ENCODE measurements around the gene CLCNKB. TPM values are rescaled to one million over a fixed set of nuclear protein-coding genes. Genes with fewer than 3 reads are reported as not detected.

Gene CLCNKB
- total and polyA plus RNA-seq, 2 donors (not counting 3 experiments of a cell fraction or from before 2014, with no cell fraction given): 0.18 TPM; not detected in 1

DNA sequence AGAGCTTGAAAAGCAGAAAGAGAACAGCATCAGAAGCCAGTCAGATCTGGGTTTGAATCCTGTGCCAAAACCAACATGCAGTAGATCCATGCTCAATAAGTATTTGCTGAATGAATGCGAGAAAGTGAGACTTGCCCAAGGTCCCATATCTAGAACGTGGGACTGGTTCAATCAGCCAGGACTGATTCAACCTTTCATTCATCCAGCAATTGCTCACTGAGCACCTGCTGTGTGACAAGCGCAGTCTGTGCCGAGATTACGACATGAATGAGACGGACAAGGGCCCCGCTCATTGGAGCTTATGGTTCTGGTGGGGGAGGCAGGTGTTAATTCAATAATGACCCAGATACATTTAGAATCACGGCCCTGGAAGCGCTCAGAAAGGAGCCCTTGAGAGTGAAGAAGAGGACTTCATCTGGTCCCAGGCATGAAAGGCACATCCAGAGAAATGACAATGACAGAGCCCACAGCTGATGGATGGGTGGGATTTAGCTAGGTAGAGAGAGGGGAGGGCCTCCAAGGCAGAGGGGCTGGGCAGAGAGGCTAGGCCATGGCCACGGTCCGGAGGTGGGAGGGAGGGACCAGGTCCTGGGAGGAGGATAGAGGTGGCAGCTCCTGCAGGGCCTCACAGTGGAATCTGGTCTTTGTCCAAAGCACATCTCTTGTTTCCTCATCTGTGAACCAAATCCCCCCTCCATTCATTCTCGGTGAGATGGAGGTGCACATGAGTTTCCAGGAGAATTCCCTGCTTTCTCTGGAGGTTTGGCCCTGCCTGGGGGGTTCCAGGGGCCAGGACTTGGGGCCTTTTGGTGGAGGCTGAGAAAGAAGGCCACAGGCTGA lies 34.0 kb downstream of the CLCNKB start:
- intact Hi-C loops (cut with micrococcal nuclease) (loop anchor here (2.0 kb wide), 2 partner anchors 109 to 159 kb away; partner anchors contain the start of gene CPLANE2), dilution Hi-C loops (cut with MboI; ENCODE audit: extremely low pct_ligation_motif_present, low sequenced_read_pairs) (no loop called here)
- H3K4me3 ChIP-seq (replicated peaks in 1 of 3; ENCODE audit: insufficient read depth in 1 of 3, low read depth in 1 of 3, low read length in 3 of 3): no peak overlapping the region
- DNase-seq (ENCODE audit: low read depth, low spot score): no peak
- ChIA-PET POLR2A (no interaction called here), CTCF (interaction anchor here (1.3 to 13.2 kb wide), 11 partner anchors 8 to 285 kb away, joined by 3 to 353 read pairs (median 13); partner anchors contain the start of gene EPHA2)
- H3K27me3 ChIP-seq (ENCODE audit: control insufficient read depth in 2 of 2, insufficient read depth in 2 of 2, low read length in 2 of 2): no peaks in the 10 kb centered on the region
- no peaks in the 10 kb centered on the region for H3K9me3 ChIP-seq (replicated peaks; ENCODE audit: control insufficient read depth, insufficient read depth, low read length)
- TF ChIP-seq, protein P1, sequence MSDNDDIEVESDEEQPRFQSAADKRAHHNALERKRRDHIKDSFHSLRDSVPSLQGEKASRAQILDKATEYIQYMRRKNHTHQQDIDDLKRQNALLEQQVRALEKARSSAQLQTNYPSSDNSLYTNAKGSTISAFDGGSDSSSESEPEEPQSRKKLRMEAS (IDR thresholded peaks at IDR 0.05; ENCODE audit: insufficient read depth, insufficient read length): no peak
- TF ChIP-seq MYC (IDR thresholded peaks at IDR 0.05; ENCODE audit: low read depth, low read length) (no peak), POLR2AphosphoS5 (IDR thresholded peaks at IDR 0.05; ENCODE audit: insufficient read depth, low read depth, low read length) (no peak), POLR2A (IDR thresholded peaks at IDR 0.05; ENCODE audit: low read depth, low read length) (no peak), GATA2 (IDR thresholded peaks at IDR 0.05; ENCODE audit: insufficient read depth, insufficient read length, low read depth, low read length) (no peak), JUN (IDR thresholded peaks at IDR 0.05; ENCODE audit: borderline replicate concordance, insufficient read depth, insufficient read length, low read depth) (no peak), FOS (IDR thresholded peaks at IDR 0.05; ENCODE audit: borderline replicate concordance, insufficient read depth, low read length) (no peak), EZH2 (IDR thresholded peaks at IDR 0.05; ENCODE audit: borderline replicate concordance, low read depth, low read length, severe bottlenecking) (no peak)
- TF ChIP-seq, protein P2, sequence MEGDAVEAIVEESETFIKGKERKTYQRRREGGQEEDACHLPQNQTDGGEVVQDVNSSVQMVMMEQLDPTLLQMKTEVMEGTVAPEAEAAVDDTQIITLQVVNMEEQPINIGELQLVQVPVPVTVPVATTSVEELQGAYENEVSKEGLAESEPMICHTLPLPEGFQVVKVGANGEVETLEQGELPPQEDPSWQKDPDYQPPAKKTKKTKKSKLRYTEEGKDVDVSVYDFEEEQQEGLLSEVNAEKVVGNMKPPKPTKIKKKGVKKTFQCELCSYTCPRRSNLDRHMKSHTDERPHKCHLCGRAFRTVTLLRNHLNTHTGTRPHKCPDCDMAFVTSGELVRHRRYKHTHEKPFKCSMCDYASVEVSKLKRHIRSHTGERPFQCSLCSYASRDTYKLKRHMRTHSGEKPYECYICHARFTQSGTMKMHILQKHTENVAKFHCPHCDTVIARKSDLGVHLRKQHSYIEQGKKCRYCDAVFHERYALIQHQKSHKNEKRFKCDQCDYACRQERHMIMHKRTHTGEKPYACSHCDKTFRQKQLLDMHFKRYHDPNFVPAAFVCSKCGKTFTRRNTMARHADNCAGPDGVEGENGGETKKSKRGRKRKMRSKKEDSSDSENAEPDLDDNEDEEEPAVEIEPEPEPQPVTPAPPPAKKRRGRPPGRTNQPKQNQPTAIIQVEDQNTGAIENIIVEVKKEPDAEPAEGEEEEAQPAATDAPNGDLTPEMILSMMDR (IDR thresholded peaks at IDR 0.05; ENCODE audit: extremely low read depth in 1 of 2, insufficient read depth in 1 of 2, low read depth in 1 of 2, low read length in 2 of 2): no peak
- H2AFZ ChIP-seq (ENCODE audit: low read depth, low read length): no peak overlapping the region
- no peaks in the 10 kb centered on the region for H3K36me3 ChIP-seq (ENCODE audit: control insufficient read depth in 2 of 2, extremely low read depth in 1 of 2, insufficient read depth in 2 of 2, low read length in 2 of 2)
- H3K4me1 ChIP-seq (ENCODE audit: control insufficient read depth, extremely low read depth, insufficient read depth, low read length): peaks cover 13% of the 10 kb centered on the region
- H3K27ac ChIP-seq (ENCODE audit: insufficient read depth, low read depth, low read length): no peak overlapping the region
- no peak overlapping the region for H3K9ac ChIP-seq (replicated peaks; ENCODE audit: extremely low read depth, insufficient read depth, low read length)
- no TSS peak for BruUV-seq (replicated peaks)
- H4K20me1 ChIP-seq (replicated peaks; ENCODE audit: control insufficient read depth, extremely low read depth, insufficient read depth, low read length): no peaks in the 10 kb centered on the region
- no peak overlapping the region for H3K4me2 ChIP-seq (ENCODE audit: insufficient read depth, low read length)
- H3K79me2 ChIP-seq (ENCODE audit: control insufficient read depth, insufficient read depth, low read length): no peaks in the 10 kb centered on the region
- H3K9me1 ChIP-seq (replicated peaks; ENCODE audit: control insufficient read depth, extremely low read depth, insufficient read depth, low read length): no peaks in the 10 kb centered on the region
- peak; percentile 59 for FAIRE-seq
